Brain microvascular endothelial cell (primary cell): Measurements from ENCODE around the gene OR1I1.

Experiments used
- DNase-seq: peaks from one replicate; pipeline ENCODE4 v3.0.0-alpha.2; 2020
- H3K27ac ChIP-seq: fragments of 250-450 bp; sonication (Bioruptor Pico); 2 replicates; pipeline ENCODE4 v1.5.1; 2020; ENCODE audit warnings: mild to moderate bottlenecking, moderate library complexity
- H3K27me3 ChIP-seq: fragments of 250-450 bp; sonication (Bioruptor Pico); replicated peaks from 2 replicates; pipeline ENCODE4 v1.5.1; 2020; ENCODE audit warnings: mild to moderate bottlenecking
- H3K36me3 ChIP-seq: fragments of 250-450 bp; sonication (Bioruptor Pico); replicated peaks from 2 replicates; pipeline ENCODE4 v1.5.1; 2020; ENCODE audit warnings: mild to moderate bottlenecking
- H3K4me3 ChIP-seq: 2 replicates; pipeline ENCODE4 v1.5.1; 2011; ENCODE audit warnings: low read depth, mild to moderate bottlenecking, control low read depth, low read length, moderate library complexity
- CTCF ChIP-seq: IDR thresholded peaks from 2 replicates; pipeline ENCODE4 v1.5.1; 2011; ENCODE audit warnings: low read depth, mild to moderate bottlenecking, moderate library complexity, low read length, control low read depth, inconsistent platforms; ENCODE audit errors: missing control alignments
- in situ Hi-C: cut with HindIII; loops from 2 replicates; pipeline ENCODE4 v1.10.0; 2017; ENCODE audit warnings: low sequenced_read_pairs, low pct_ligation_motif_present

Gene OR1I1

GRCh38 chr19:15123031-15123890 is 41.2 kb downstream of the OR1I1 start:
- TF ChIP-seq CTCF = no peak
- H3K36me3 ChIP-seq = peaks cover 24% of the 10 kb centered on the region
- in situ Hi-C loops = no loop called here
- H3K27ac ChIP-seq = no peak overlapping the region
- no peak for DNase-seq
- no peak overlapping the region for H3K4me3 ChIP-seq
- H3K27me3 ChIP-seq = no peaks in the 10 kb centered on the region

- in situ Hi-C loops = no loop called here
- Histone ChIP-seq H3K27me3 (no peaks in the 10 kb centered on the region), H3K4me3 (no peak overlapping the region), H3K27ac (no peak overlapping the region), H3K36me3 (peaks cover 20% of the 10 kb centered on the region)
- DNase-seq = no peak
- TF ChIP-seq CTCF = no peak
Observed at GRCh38 chr19:15123900-15124299, 41.9 kb downstream of the OR1I1 start.

GRCh38 chr19:15124572-15125231 is 42.7 kb downstream of the OR1I1 start:
- in situ Hi-C loops = no loop called here
- H3K36me3 ChIP-seq = peaks cover 12% of the 10 kb centered on the region
- no peak for TF ChIP-seq CTCF
- peak overlapping the region; percentile 86 for H3K4me3 ChIP-seq
- no peak for DNase-seq
- no peaks in the 10 kb centered on the region for H3K27me3 ChIP-seq
- H3K27ac ChIP-seq = no peak overlapping the region

GRCh38 chr19:15125232-15126067 is 43.4 kb downstream of the OR1I1 start:
- Histone ChIP-seq H3K4me3 (peak overlapping the region; percentile 86), H3K36me3 (peaks cover 4% of the 10 kb centered on the region), H3K27ac (peak overlapping the region; percentile 40), H3K27me3 (no peaks in the 10 kb centered on the region)
- no peak for TF ChIP-seq CTCF
- in situ Hi-C loops = no loop called here
- peak; percentile 98 for DNase-seq

GRCh38 chr19:15126131-15126910 is 44.3 kb downstream of the OR1I1 start:
- in situ Hi-C loops = no loop called here
- no peak for DNase-seq
- H3K27ac ChIP-seq = no peak overlapping the region

More at GRCh38 chr19:15126131-15126910, 44.3 kb downstream of the OR1I1 start:
- TF ChIP-seq CTCF = no peak
- Histone ChIP-seq H3K4me3 (peak overlapping the region; percentile 32), H3K27me3 (no peaks in the 10 kb centered on the region), H3K36me3 (peaks cover 4% of the 10 kb centered on the region)
